ENCODE results near the gene SH3PXD2A.
A peak's percentile ranks its signal among the peaks of the same experiment; 100 is the strongest.

The SH3PXD2A gene

DNA sequence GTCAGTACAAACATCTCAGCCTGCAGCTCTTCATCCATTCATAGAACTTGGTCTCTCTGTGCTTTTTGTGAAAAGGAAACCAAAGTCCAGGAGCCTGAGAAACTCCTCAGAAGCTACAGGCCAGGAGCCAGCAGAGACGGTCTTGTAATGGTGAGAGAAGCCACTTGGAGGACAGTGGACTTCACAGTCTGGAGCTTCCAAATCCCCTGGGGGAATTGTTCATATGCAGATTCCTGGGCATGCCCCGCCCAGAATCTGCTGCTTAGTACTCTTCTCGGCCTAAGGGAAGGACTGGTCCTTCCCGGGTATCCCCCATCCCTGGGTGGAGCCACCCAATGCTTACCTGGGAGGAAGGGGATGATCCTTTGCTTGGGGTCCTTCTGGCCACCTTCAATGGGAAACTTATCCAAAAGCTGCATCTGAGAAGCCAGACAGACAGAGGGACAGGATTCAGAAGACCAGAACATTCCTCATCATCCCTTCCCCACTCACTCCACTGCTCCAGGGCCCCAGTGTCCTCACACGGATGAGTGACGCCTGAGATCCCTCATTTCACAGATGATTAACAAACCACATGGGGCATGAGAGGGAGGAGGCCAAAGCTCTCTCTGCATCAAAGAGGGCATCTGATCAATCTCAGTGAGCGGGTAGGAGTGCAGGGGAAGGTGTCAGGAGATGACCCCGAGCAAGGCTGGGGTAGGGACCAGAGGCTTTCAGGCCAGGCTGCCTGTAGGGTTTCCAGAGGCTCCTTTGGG is 88.4 kb downstream of the SH3PXD2A start:
- peaks cover 5% of the 10 kb centered on the region for H3K4me1 ChIP-seq
- H3K27me3 ChIP-seq: no peaks in the 10 kb centered on the region
- TF ChIP-seq CTCF (IDR thresholded peaks at IDR 0.05; ENCODE audit: low read depth, low read length): no peak
- H3K4me3 ChIP-seq (ENCODE audit: low read depth, low read length): no peak overlapping the region
- no peaks in the 10 kb centered on the region; the same call in 1 of the 2 replicates for H3K36me3 ChIP-seq
- no peaks in the 10 kb centered on the region for H3K9me3 ChIP-seq
- DNase-seq: no peak

- Histone ChIP-seq H3K9me3 (no peaks in the 10 kb centered on the region), H3K36me3 (no peaks in the 10 kb centered on the region; the same call in 1 of the 2 replicates), H3K4me3 (ENCODE audit: low read depth, low read length) (no peak overlapping the region), H3K4me1 (peaks cover 8% of the 10 kb centered on the region), H3K27me3 (no peaks in the 10 kb centered on the region)
- no peak for TF ChIP-seq CTCF (IDR thresholded peaks at IDR 0.05; ENCODE audit: low read depth, low read length)
- DNase-seq: peak; percentile 54
These were observed 89.4 kb downstream of the SH3PXD2A start for GRCh38 chr10:103765981-103766380.

- Histone ChIP-seq H3K4me1 (peaks cover 10% of the 10 kb centered on the region), H3K9me3 (no peaks in the 10 kb centered on the region), H3K4me3 (ENCODE audit: low read depth, low read length) (no peak overlapping the region), H3K27me3 (no peaks in the 10 kb centered on the region), H3K36me3 (no peaks in the 10 kb centered on the region; the same call in 1 of the 2 replicates)
- TF ChIP-seq CTCF (IDR thresholded peaks at IDR 0.05; ENCODE audit: low read depth, low read length): no peak
- DNase-seq: no peak
These were observed 90.2 kb downstream of the SH3PXD2A start for GRCh38 chr10:103765168-103765567.

GRCh38 chr10:103764296-103765088 is 90.9 kb downstream of the SH3PXD2A start:
- H3K4me3 ChIP-seq (ENCODE audit: low read depth, low read length): no peak overlapping the region
- peaks cover 10% of the 10 kb centered on the region for H3K4me1 ChIP-seq

GRCh38 chr10:103763374-103764202 is 91.8 kb downstream of the SH3PXD2A start:
- no peaks in the 10 kb centered on the region for H3K9me3 ChIP-seq
- peaks cover 10% of the 10 kb centered on the region for H3K4me1 ChIP-seq
- no peak overlapping the region for H3K4me3 ChIP-seq (ENCODE audit: low read depth, low read length)
- H3K36me3 ChIP-seq: no peaks in the 10 kb centered on the region; the same call in 1 of the 2 replicates
- no peak for TF ChIP-seq CTCF (IDR thresholded peaks at IDR 0.05; ENCODE audit: low read depth, low read length)
- no peaks in the 10 kb centered on the region for H3K27me3 ChIP-seq
- peak; percentile 26 for DNase-seq

More at GRCh38 chr10:103764296-103765088, 90.9 kb downstream of the SH3PXD2A start:
- Histone ChIP-seq H3K36me3 (no peaks in the 10 kb centered on the region; the same call in 1 of the 2 replicates), H3K27me3 (no peaks in the 10 kb centered on the region), H3K9me3 (no peaks in the 10 kb centered on the region)
- DNase-seq: no peak
- no peak for TF ChIP-seq CTCF (IDR thresholded peaks at IDR 0.05; ENCODE audit: low read depth, low read length)
